Heart right ventricle (tissue), 16 donors: ENCODE data around the gene CDC14B. TPM values are rescaled to one million over a fixed set of nuclear protein-coding genes. Genes with fewer than 3 reads are reported as not detected.

ENCODE experiments used
- ATAC-seq, 8 donors: fragments of 200-7000 bp; cut with Tn5 transposase; one replicate each; pipeline ENCODE4 v1.9.1; 2020; ENCODE audit warnings: mild to moderate bottlenecking in 8 of 8, moderate library complexity in 8 of 8, moderate number of reproducible peaks in 1 of 8
- DNase-seq, 2 donors: peaks; one replicate each; pipeline ENCODE4 v3.0.0-alpha.2; 2020
- H3K27ac ChIP-seq, 10 donors: fragments of 200-600 bp; sonication (generic) in 2 of 10; one replicate each; pipeline versions ENCODE4 v1.5.0 to v1.8.0; 2020 to 2022; ENCODE audit warnings: mild to moderate bottlenecking in 3 of 10
- H3K27me3 ChIP-seq, 7 donors: fragments of 200-600 bp; one replicate each; pipeline ENCODE4 v1.8.0; 2021 to 2022; ENCODE audit warnings: mild to moderate bottlenecking in 2 of 7
- H3K36me3 ChIP-seq, 9 donors: fragments of 200-600 bp; sonication (generic) in 1 of 9; one replicate each; pipeline versions ENCODE4 v1.5.0 to v1.8.0; 2020 to 2022; ENCODE audit warnings: mild to moderate bottlenecking in 2 of 9
- H3K4me1 ChIP-seq, 9 donors: fragments of 200-600 bp; sonication (generic) in 1 of 9; one replicate each; pipeline versions ENCODE4 v1.5.0 to v1.8.0; 2020 to 2022; ENCODE audit warnings: mild to moderate bottlenecking in 4 of 9
- H3K4me3 ChIP-seq, 10 donors: fragments of 200-600 bp; sonication (generic) in 2 of 10; one replicate each; pipeline versions ENCODE4 v1.5.0 to v1.8.0; 2020 to 2022; ENCODE audit warnings: mild to moderate bottlenecking in 7 of 10, moderate library complexity in 2 of 10
- H3K9me3 ChIP-seq, 11 donors: fragments of 200-600 bp in 10 of 11; sonication (generic) in 2 of 11; one replicate each; pipeline versions ENCODE4 v1.5.0 to v1.8.0; 2013 to 2022; ENCODE audit warnings: mild to moderate bottlenecking in 2 of 11, control low read depth in 1 of 11, moderate library complexity in 1 of 11
- WGBS, 2 donors: extraction: QIAGEN DNeasy Blood & Tissue Kit; methylation state at CpG; one replicate each; pipeline ENCODE4 v1.1.7; 2013; ENCODE audit warnings: inconsistent platforms in 1 of 2; 5-methylcytosine and 5-hydroxymethylcytosine counted together
- intact Hi-C, 10 donors: fragments of 100-400 bp; cut with DNase I; formaldehyde crosslinking; loops; one replicate each; pipeline versions ENCODE4 v1.11.1 to v1.14.2; 2022
- polyA plus RNA-seq, 2 donors: library from polyadenylated mRNA; stranded (reverse); fragments of 200-250 nt; gene quantifications; one replicate each; pipeline ENCODE4 v1.2.3, GENCODE V29; 2013
- total RNA-seq, 10 donors: library from RNA; stranded (reverse); fragmentation: NEBNext Ultra II Directional in 3 of 10; extraction: Animal tissue kit (Norgen Biotek cat#: 25700) in 3 of 10; gene quantifications; one replicate each; pipeline versions ENCODE4 v1.2.1 to v1.2.4, GENCODE V29; 2021 to 2023
- TF ChIP-seq, protein P1 (sequence below), 9 donors: fragments of 200-600 bp; sonication (generic) in 2 of 9; IDR thresholded peaks; one replicate each; pipeline versions ENCODE4 v1.5.0 to v1.8.0; 2021 to 2022; ENCODE audit warnings: antibody characterized with exemption in 9 of 9, mild to moderate bottlenecking in 5 of 9, moderate library complexity in 1 of 9
- donor health status: Arrhythmogenic right ventricular cardiomyopathy.
- donor health status: ischemic (EF 13 %, LVEDD 7.1; RV severe dilation, severe dysfunction).
- donor health status: healthy with polysubstance abuse.
- donor health status: DM: no; HTN: yes; CAD: no.
- donor health status: DM: no; HTN: no; CAD: no.
- donor health status: ischemic (EF 25% LVEDD 6.9; RV normal size, moderate dysfunction).
- donor health status: ischemic (EF 25% LVEDD 5.7; RV mildly dilated, moderate dysfunction).
- donor health status: healthy.
- donor health status: DM: yes; HTN: yes; CAD: no.
- donor health status: Ischemic cardiomyopathy.
- donor health status: ischemic (EF 35%, LVEDD 5.7; RV mildly dilated, moderate dysfunction).
- donor health status: nonischemic (EF 11% LVEDD 7.7; RV severe dilation, severe dysfunction).
- donor health status: DM: yes; HTN: yes; CAD: no.
- donor health status: PGD.
- donor health status: ischemic (EF 29% LVEDD 5.4; RV normal size, mild dysfunction).
- donor health status: nonischemic (EF 23%, LVEDD 6.1; RV moderate dilation, normal function).

Gene CDC14B
- total and polyA plus RNA-seq, 12 donors: 5.1 to 30.8 (median 23.9) TPM

DNA sequence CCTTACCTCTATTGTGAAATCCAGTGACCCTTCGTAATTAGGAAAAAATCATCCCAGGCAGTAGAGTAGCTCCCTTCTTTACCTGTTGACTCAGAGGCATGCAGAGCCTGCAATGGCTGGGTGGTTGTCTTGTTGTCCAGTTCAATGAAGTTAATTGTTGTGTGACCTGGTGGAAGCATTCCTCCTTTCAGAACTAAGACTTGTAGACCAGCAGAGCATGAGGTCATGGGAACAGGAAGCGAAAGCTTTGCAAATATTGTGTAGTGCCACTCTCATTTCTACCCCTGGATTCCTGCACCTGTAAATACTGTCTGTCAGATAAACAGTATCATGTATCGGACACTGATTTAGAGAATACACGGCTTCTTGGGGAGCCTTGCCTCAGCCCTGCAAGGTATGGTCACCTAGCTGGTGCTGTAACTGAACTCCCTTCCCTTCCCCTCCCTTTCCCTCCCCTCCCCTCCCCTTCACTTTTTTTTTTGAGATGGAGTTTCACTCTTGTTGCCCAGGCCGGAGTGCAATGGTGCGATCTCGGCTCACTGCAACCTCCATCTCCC, 41.1 kb upstream of the CDC14B start:
- no peak for DNase-seq
- H3K27me3 ChIP-seq: no peaks in the 10 kb centered on the region
- TF ChIP-seq, protein P1, sequence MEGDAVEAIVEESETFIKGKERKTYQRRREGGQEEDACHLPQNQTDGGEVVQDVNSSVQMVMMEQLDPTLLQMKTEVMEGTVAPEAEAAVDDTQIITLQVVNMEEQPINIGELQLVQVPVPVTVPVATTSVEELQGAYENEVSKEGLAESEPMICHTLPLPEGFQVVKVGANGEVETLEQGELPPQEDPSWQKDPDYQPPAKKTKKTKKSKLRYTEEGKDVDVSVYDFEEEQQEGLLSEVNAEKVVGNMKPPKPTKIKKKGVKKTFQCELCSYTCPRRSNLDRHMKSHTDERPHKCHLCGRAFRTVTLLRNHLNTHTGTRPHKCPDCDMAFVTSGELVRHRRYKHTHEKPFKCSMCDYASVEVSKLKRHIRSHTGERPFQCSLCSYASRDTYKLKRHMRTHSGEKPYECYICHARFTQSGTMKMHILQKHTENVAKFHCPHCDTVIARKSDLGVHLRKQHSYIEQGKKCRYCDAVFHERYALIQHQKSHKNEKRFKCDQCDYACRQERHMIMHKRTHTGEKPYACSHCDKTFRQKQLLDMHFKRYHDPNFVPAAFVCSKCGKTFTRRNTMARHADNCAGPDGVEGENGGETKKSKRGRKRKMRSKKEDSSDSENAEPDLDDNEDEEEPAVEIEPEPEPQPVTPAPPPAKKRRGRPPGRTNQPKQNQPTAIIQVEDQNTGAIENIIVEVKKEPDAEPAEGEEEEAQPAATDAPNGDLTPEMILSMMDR (IDR thresholded peaks at IDR 0.05): no peak
- intact Hi-C loops: loop anchor here in 1 of 10 donors (10.0 kb wide), 1 partner anchor 196 kb away; no protein-coding TSS in a partner anchor
- no peak overlapping the region for H3K4me3 ChIP-seq
- ATAC-seq: no peak
- 93 to 95% methylated on average over 7 of the region's 7 CpGs for WGBS, 2 donors
- H3K9me3 ChIP-seq: no peaks in the 10 kb centered on the region
- peaks cover 0 to 19% (median 10%) of the 10 kb centered on the region in 9 donors for H3K4me1 ChIP-seq
- no peak overlapping the region for H3K27ac ChIP-seq
- H3K36me3 ChIP-seq: no peaks in the 10 kb centered on the region

DNA sequence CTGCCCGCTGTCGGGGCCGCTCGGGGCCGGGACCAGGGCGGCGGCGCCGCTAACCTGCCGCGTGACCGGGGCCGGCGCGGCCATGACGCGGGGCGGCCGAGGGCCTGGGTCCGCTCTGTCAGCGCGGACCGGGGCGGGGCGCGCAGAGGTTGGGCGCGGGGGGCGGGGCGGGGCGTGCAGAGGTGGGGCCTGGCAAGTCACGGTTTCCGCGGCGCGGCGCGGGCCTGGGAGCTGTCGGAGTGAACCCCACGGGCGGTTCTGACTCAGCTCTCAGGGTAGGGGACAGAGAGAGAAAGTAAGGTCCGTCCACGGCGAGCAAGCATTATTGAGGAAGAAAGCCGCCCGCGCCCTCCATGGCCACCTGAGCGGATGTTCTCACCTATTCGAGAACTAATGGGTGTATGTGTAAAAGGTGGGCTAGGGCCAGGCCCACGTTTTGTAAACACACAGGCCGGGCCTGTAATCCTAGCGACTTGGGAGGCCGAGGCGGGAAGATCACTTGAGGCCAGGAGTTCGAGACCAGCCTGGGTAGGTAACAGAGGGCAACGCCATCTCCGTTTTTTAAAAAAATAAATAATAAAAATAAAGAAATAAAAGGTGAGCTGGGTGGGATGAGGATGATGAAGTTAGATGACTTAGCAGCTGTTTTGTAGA, 35.7 kb upstream of the CDC14B start, which contains the start of gene PRXL2C:
PRXL2C (minus strand) TSS at position 120 of the 654 bp plus-strand sequence; CDS start at position 84, 36 bp downstream.
- TF ChIP-seq, protein P1 (IDR thresholded peaks at IDR 0.05): no peak
- H3K9me3 ChIP-seq: no peaks in the 10 kb centered on the region
- DNase-seq (peak; percentile 89 to 90), ATAC-seq (peak; percentile 76 to 85 (median 80))
- intact Hi-C loops: loop anchor here in 7 of 10 donors (2.0 to 10.0 kb wide), 9 partner anchors 37 to 313 kb away; partner anchors contain the start of genes HABP4 (in 3 of the 7), ZNF367 (in 2 of the 7) and CDC14B (in 1 of the 7)
- H3K4me3 ChIP-seq: peak within 1 kb of the TSS; percentile 53 to 74 (median 66)
- H3K27me3 ChIP-seq: no peaks in the 10 kb centered on the region
- 5% methylated on average over 43 to 57 of the region's 57 CpGs for WGBS, 2 donors
- H3K36me3 ChIP-seq: peaks cover 0 to 35% (median 7%) of the 10 kb centered on the region in 9 donors
- peak within 1 kb of the TSS; percentile 95 to 100 (median 99) for H3K27ac ChIP-seq
- H3K4me1 ChIP-seq: peaks cover 0 to 41% (median 24%) of the 10 kb centered on the region in 9 donors

GRCh38 chr9:96654450-96655197, 35.0 kb upstream of the CDC14B start:
- peaks cover 0 to 41% (median 24%) of the 10 kb centered on the region in 9 donors for H3K4me1 ChIP-seq
- ATAC-seq: peak; percentile 89 to 96 (median 94)
- H3K27ac ChIP-seq: peak overlapping the region; percentile 95 to 100 (median 99)
- peak; percentile 89 to 92 for DNase-seq
- H3K36me3 ChIP-seq: peaks cover 0 to 42% (median 13%) of the 10 kb centered on the region in 9 donors
- 0% methylated on average over 69 to 74 of the region's 74 CpGs for WGBS, 2 donors
- intact Hi-C loops: loop anchor here in 8 of 10 donors (1.0 to 10.0 kb wide), 11 partner anchors 36 to 312 kb away; partner anchors contain the start of genes HABP4 (in 3 of the 8), ZNF367 (in 3 of the 8) and CDC14B (in 2 of the 8)
- TF ChIP-seq, protein P1 (IDR thresholded peaks at IDR 0.05): peak in 3 of 9 donors; percentile 8 to 44 (median 43)
- H3K27me3 ChIP-seq: no peaks in the 10 kb centered on the region
- peak overlapping the region; percentile 49 to 74 (median 66) for H3K4me3 ChIP-seq
- H3K9me3 ChIP-seq: no peaks in the 10 kb centered on the region

DNA sequence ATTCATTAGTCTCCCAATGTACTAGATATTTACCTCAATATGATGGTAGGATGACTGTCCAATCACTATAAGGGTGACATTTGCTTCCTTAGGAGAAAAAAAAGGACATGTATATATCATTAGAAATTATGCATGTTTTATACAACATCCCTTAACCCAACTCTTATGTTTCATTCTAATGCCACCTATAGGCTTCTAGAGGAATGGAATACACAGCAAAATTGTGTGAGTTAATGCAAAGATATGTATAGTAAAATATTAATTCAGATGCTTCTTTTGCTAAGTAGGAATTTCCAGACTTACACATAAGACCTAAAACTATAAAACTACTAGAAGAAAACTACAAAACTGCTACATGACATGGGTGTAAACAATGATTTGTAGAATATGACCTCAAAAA, 32.0 kb upstream of the CDC14B start:
- ATAC-seq (no peak), DNase-seq (no peak)
- H3K9me3 ChIP-seq: no peaks in the 10 kb centered on the region
- H3K27me3 ChIP-seq: no peaks in the 10 kb centered on the region
- intact Hi-C loops: loop anchor here in 7 of 10 donors (5.0 to 10.0 kb wide), 6 partner anchors 34 to 237 kb away; partner anchors contain the start of genes HABP4 (in 3 of the 7), CDC14B (in 1 of the 7) and ZNF367 (in 1 of the 7)
- peaks cover 0 to 33% (median 19%) of the 10 kb centered on the region in 9 donors for H3K4me1 ChIP-seq
- no peak overlapping the region for H3K27ac ChIP-seq
- peaks cover 0 to 72% (median 25%) of the 10 kb centered on the region in 9 donors for H3K36me3 ChIP-seq
- H3K4me3 ChIP-seq: no peak overlapping the region
- TF ChIP-seq, protein P1 (IDR thresholded peaks at IDR 0.05): peak in 5 of 9 donors; percentile 27 to 43 (median 35)
